Measurements from ENCODE around the gene ENOX1.

Gene ENOX1

DNA sequence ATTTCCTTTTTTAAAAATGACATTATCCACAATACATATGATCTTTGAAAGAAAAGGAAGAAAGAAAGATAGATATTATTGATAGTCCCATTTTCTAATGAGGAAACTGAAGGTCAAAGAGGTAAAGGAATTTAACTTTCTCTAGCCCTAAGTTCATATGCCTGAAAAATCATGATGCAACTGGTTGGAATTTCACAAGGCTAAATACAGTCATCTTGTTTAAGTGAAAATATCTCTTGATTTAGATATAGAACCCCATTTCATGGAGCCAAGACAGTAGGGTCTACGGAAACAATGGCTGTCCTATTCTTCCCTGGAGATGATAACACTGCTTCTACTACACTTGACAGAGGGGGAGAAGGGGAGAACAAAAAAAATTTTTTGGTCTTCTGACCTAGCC lies 397.2 kb downstream of the ENOX1 start:
- TF ChIP-seq CREB5 (CRISPR knock-in tag; IDR thresholded peaks at IDR 0.05; ENCODE audit: low read depth) (no peak), ESRRG (CRISPR knock-in tag; IDR thresholded peaks at IDR 0.05) (no peak), ARNTL (CRISPR knock-in tag; IDR thresholded peaks at IDR 0.05; ENCODE audit: borderline replicate concordance, low read depth) (no peak), ZC3H10 (CRISPR knock-in tag; IDR thresholded peaks at IDR 0.05) (no peak), OSR1 (CRISPR knock-in tag; IDR thresholded peaks at IDR 0.05) (no peak), ZFP30 (CRISPR knock-in tag; IDR thresholded peaks at IDR 0.05) (no peak), ZNF70 (CRISPR knock-in tag; IDR thresholded peaks at IDR 0.05) (no peak), ZFP3 (CRISPR knock-in tag; IDR thresholded peaks at IDR 0.05) (no peak), TSHZ2 (CRISPR knock-in tag; IDR thresholded peaks at IDR 0.05) (no peak), CSDC2 (CRISPR knock-in tag; IDR thresholded peaks at IDR 0.05) (no peak), GLIS3 (CRISPR knock-in tag; IDR thresholded peaks at IDR 0.05) (no peak), RARB (CRISPR knock-in tag; IDR thresholded peaks at IDR 0.05) (no peak), ZNF8 (CRISPR knock-in tag; IDR thresholded peaks at IDR 0.05) (no peak)
- TF ChIP-seq, protein P1, sequence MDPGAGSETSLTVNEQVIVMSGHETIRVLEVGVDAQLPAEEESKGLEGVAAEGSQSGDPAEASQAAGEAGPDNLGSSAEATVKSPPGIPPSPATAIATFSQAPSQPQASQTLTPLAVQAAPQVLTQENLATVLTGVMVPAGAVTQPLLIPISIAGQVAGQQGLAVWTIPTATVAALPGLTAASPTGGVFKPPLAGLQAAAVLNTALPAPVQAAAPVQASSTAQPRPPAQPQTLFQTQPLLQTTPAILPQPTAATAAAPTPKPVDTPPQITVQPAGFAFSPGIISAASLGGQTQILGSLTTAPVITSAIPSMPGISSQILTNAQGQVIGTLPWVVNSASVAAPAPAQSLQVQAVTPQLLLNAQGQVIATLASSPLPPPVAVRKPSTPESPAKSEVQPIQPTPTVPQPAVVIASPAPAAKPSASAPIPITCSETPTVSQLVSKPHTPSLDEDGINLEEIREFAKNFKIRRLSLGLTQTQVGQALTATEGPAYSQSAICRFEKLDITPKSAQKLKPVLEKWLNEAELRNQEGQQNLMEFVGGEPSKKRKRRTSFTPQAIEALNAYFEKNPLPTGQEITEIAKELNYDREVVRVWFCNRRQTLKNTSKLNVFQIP (CRISPR knock-in tag; IDR thresholded peaks at IDR 0.05; ENCODE audit: borderline replicate concordance, low read depth): no peak
- ATAC-seq: no peak

- no peak for TF ChIP-seq OSR1 (CRISPR knock-in tag; IDR thresholded peaks at IDR 0.05)
- TF ChIP-seq, protein P1 (CRISPR knock-in tag; IDR thresholded peaks at IDR 0.05; ENCODE audit: borderline replicate concordance, low read depth): no peak
- TF ChIP-seq, protein P2, sequence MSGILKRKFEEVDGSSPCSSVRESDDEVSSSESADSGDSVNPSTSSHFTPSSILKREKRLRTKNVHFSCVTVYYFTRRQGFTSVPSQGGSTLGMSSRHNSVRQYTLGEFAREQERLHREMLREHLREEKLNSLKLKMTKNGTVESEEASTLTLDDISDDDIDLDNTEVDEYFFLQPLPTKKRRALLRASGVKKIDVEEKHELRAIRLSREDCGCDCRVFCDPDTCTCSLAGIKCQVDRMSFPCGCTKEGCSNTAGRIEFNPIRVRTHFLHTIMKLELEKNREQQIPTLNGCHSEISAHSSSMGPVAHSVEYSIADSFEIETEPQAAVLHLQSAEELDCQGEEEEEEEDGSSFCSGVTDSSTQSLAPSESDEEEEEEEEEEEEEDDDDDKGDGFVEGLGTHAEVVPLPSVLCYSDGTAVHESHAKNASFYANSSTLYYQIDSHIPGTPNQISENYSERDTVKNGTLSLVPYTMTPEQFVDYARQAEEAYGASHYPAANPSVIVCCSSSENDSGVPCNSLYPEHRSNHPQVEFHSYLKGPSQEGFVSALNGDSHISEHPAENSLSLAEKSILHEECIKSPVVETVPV (CRISPR knock-in tag; IDR thresholded peaks at IDR 0.05): no peak
- ATAC-seq: no peak
Measured at GRCh38 chr13:43388282-43389034, 398.3 kb downstream of the ENOX1 start.

DNA sequence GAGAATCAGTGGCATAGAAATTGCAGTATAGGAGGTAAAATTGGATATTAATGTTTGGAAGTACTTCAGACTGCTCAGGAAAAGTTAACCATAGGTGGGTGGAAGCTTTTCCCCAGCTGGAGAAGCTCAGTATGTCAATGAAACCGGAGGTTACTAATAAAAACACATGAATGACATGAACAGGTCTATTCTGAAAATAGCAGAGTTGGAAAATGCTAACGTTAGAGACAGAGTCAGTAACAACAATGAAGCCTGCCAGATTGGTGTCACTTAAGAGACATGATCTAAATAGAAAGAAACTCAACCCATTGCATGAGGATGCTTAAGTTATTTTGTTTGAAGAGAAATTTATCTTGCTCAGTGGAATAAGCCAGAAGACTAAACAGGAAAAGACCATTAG lies 398.9 kb downstream of the ENOX1 start:
- ATAC-seq: no peak
- TF ChIP-seq ZNF8 (CRISPR knock-in tag; IDR thresholded peaks at IDR 0.05): no peak
- no peak for TF ChIP-seq TOX (CRISPR knock-in tag; IDR thresholded peaks at IDR 0.05; ENCODE audit: borderline replicate concordance)
- no peak for TF ChIP-seq ZNF70 (CRISPR knock-in tag; IDR thresholded peaks at IDR 0.05)
- TF ChIP-seq, protein P3, sequence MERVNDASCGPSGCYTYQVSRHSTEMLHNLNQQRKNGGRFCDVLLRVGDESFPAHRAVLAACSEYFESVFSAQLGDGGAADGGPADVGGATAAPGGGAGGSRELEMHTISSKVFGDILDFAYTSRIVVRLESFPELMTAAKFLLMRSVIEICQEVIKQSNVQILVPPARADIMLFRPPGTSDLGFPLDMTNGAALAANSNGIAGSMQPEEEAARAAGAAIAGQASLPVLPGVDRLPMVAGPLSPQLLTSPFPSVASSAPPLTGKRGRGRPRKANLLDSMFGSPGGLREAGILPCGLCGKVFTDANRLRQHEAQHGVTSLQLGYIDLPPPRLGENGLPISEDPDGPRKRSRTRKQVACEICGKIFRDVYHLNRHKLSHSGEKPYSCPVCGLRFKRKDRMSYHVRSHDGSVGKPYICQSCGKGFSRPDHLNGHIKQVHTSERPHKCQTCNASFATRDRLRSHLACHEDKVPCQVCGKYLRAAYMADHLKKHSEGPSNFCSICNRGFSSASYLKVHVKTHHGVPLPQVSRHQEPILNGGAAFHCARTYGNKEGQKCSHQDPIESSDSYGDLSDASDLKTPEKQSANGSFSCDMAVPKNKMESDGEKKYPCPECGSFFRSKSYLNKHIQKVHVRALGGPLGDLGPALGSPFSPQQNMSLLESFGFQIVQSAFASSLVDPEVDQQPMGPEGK (CRISPR knock-in tag; IDR thresholded peaks at IDR 0.05; ENCODE audit: borderline replicate concordance): no peak
- no peak for TF ChIP-seq ZC3H10 (CRISPR knock-in tag; IDR thresholded peaks at IDR 0.05)
- TF ChIP-seq ESRRG (CRISPR knock-in tag; IDR thresholded peaks at IDR 0.05): no peak
- TF ChIP-seq ZFP3 (CRISPR knock-in tag; IDR thresholded peaks at IDR 0.05): no peak
- TF ChIP-seq CREB5 (CRISPR knock-in tag; IDR thresholded peaks at IDR 0.05; ENCODE audit: low read depth): no peak
- no peak for TF ChIP-seq TSHZ2 (CRISPR knock-in tag; IDR thresholded peaks at IDR 0.05)
- TF ChIP-seq ARNTL (CRISPR knock-in tag; IDR thresholded peaks at IDR 0.05; ENCODE audit: borderline replicate concordance, low read depth): no peak
- TF ChIP-seq ZNF565 (CRISPR knock-in tag; conservative IDR thresholded peaks at IDR 0.05; ENCODE audit: low read depth): no peak
- no peak for TF ChIP-seq SNAI2 (CRISPR knock-in tag; IDR thresholded peaks at IDR 0.05)
- TF ChIP-seq BACH2 (CRISPR knock-in tag; IDR thresholded peaks at IDR 0.05; ENCODE audit: borderline replicate concordance): no peak
